NCI-H2171 (cell line): ENCODE measurements around the gene POLR2H.
"Not testable (repeated sequence)": the region's sequence is repeated elsewhere in the genome, so short reads cannot be mapped to it uniquely, and the experiment has no call there.

Experiments
- DNase-seq: peaks from one replicate; lab custom pipeline; 2025; lab: John Stamatoyannopoulos, UW

Gene POLR2H

GRCh38 chr3:184335661-184336546, 25.6 kb upstream of the POLR2H start:
- DNase-seq, result peak; percentile 79

DNA sequence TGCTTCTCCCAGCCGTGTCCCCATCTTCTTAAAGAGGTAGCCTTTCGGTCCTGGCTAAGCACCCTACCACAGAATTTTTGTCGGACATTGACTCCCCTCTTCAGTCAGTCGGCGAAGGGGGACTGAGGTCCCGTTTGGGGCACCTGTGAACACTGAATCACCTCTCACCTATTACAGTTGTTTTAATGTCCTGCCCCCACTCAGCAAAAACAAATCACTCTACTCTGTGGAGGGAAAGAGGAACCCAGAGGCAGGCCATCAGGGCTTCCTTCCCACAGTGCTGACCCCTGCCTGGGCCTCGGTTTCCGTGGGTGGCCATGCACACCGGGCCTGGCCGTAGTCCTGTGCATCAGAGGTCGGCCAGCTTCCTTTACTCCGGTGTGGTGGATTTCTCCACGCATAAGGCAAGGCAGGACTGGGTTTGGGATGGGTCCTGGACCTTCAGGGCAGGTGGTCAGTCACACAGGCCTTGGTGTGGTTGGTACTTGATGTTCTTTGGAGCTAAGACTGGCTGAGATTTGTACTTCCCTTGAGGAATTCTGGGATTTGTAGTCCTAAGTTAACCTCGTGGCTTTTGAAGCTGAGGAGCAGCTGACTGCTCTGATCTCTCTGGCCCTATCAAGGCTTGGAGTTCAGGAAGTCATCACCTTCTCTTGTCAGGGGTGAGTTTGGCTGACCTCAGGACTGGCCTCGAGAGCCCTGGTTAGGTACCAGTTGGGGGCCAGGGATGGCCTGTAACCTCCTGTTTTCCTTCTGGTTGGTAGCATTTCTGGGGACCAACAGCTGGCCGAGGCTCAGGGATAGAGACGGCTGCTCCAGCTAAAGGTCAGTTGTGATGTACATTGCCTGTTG, 24.7 kb upstream of the POLR2H start:
- DNase-seq, result peak; percentile 15

DNA sequence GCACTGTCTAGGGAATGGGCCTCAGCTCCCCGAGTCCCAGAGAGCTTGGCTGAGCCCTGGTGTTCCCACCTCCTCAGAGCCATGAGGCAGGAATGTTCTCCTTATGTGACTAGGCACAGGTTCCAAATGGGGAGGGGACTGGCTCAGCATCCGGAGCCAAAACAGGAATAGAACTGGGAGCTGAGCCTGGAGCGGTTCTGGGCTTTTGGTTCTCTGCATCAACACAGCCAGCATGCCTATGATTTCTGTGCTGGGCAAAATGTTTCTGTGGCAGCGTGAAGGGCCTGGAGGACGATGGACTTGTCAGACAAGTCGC, 24.2 kb upstream of the POLR2H start, which contains the start of gene FAM131A:
TSS of gene FAM131A (plus strand) at position 202 of the 316 bp plus-strand sequence. CDS start at position 233, 31 bp downstream.
- DNase-seq, result no peak

DNA sequence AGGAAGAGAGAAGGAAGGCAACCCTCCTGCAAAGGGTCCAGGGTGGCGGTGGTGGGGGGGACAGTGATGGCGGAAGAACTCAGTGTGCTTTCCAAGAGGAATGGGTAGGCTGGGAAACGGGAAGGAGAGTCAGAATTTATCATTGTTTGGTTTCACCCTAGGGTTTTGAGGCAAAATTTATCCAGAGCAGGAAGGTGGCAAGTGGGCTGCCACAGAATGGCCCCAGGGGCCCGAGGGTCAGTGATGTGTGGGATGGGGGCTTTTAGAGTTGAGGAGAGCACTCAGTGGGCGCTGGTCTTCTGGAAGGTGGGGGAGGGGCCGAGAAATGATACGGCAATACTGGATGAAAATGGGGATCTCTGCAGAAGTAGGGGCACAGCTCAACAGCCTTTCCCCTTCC, 23.5 kb upstream of the POLR2H start:
- no peak for DNase-seq

DNA sequence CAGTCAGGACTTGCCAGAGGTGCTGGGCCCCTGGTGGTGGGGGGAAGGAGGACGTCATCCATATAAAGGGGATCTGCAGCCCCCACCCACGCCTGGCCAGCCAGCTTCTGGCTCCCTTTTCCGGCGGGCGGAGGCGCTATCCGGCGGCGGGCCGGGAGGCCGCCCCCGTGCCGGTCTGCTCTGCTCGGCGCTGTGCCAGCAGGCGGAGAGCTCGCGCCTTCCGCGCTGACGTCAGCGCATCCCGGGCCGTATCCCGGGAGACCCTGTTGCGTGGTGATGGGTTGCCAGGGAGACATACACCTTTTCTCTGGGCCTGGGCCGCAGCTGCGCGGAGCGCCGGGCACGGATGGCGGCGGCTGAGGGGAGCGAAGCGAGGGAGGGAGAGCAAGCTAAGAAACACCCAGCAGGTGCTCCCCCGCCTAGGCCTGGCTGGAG, 23.0 kb upstream of the POLR2H start:
- peak; percentile 96 for DNase-seq

DNA sequence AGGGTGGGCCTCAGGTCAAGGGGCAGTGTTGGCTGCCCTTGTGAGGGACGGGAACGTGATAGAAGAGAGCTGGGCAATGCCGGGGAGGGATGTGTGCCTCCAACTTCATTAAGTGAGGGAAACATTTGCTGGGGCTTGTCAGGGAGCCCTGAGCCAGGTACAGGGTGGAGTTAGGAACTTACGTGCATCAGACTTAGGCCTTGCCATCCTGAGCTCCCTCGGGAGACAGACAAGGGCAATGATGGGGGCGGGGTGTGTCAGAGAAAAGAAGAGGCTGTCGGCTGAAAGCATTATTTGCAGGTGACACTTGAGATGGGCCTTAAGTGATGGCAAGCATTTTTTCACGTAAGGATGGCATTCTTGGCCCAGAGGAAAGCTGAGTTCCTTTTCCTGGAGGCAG, 22.5 kb upstream of the POLR2H start:
- DNase-seq, result peak; percentile 74

GRCh38 chr3:184339451-184340135, 21.9 kb upstream of the POLR2H start:
- DNase-seq, result not testable (repeated sequence)

- no peak for DNase-seq
These were observed 19.6 kb upstream of the POLR2H start for GRCh38 chr3:184341925-184342324.

DNA sequence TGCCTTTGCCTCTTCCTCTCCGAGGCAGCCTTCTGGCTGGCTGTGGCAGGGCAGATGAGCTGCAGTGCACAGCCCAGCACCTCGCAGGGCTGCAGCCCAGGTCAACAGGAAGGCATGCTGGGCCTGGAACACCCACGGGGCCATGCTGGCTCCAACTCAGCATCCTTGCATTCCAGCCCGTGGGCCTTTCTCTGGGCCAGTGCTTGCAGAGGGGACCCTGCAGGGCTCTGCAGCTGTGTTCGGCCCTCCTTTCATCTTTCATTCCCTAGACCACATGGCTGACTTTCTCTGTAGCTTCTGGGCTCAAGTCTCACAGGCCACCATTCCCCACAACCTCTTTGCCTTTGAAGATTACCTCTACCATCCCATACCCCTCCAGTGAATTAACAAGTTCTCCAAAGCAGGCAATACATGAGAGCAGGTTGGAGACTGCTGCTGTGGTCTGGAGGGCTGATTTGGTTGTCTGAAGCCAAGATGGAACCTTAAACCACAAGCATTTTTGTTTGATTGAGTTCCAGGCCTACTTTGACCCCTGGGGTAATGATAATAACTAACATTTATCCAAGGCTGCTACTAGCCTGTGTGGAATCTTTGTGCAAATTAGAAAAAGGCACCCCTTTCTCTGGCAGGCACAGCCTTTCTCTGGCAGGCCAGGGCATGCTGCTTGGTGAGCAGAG, 18.2 kb upstream of the POLR2H start:
- DNase-seq, result no peak

DNA sequence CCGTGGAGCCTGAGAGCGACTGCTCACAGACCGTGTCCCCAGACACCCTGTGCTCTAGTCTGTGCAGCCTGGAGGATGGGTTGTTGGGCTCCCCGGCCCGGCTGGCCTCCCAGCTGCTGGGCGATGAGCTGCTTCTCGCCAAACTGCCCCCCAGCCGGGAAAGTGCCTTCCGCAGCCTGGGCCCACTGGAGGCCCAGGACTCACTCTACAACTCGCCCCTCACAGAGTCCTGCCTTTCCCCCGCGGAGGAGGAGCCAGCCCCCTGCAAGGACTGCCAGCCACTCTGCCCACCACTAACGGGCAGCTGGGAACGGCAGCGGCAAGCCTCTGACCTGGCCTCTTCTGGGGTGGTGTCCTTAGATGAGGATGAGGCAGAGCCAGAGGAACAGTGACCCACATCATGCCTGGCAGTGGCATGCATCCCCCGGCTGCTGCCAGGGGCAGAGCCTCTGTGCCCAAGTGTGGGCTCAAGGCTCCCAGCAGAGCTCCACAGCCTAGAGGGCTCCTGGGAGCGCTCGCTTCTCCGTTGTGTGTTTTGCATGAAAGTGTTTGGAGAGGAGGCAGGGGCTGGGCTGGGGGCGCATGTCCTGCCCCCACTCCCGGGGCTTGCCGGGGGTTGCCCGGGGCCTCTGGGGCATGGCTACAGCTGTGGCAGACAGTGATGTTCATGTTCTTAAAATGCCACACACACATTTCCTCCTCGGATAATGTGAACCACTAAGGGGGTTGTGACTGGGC, 16.8 kb upstream of the POLR2H start:
- DNase-seq, result no peak

GRCh38 chr3:184345317-184346144, 16.0 kb upstream of the POLR2H start:
- peak; percentile 13 for DNase-seq

DNA sequence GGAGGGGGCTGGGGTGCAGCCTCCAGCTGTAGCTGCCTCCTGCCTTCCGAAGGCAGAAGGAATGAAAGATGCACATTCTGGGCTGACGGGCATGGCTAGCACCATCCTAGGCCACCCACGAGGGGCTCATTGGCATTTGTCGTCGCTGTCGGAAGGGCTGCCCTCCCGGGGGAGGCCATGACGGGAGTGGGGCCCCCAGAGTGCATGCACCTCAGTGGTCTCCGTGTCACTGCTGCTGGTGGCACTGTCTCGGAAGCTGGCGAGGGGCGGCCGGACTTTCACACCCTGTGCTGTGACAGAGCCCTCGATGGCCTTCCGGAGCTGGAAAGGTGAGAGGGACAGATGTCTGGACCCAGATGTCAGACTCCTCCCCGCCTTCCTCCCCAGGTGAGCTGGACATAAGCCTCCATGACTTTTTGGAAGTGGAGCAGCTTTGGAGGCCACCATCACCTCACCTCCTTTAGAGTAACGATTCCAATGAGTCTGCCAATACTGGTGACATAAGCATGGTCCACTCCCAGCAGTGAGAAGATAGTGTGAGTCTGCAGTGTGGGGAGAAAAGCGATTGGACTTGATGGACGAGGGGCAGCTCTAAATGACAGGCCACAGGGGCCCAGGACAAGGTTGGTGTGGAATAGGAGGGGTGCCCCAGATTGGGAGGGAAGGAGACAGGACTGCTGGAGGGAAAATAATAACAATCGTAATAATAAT, 14.9 kb upstream of the POLR2H start:
- no peak for DNase-seq

DNA sequence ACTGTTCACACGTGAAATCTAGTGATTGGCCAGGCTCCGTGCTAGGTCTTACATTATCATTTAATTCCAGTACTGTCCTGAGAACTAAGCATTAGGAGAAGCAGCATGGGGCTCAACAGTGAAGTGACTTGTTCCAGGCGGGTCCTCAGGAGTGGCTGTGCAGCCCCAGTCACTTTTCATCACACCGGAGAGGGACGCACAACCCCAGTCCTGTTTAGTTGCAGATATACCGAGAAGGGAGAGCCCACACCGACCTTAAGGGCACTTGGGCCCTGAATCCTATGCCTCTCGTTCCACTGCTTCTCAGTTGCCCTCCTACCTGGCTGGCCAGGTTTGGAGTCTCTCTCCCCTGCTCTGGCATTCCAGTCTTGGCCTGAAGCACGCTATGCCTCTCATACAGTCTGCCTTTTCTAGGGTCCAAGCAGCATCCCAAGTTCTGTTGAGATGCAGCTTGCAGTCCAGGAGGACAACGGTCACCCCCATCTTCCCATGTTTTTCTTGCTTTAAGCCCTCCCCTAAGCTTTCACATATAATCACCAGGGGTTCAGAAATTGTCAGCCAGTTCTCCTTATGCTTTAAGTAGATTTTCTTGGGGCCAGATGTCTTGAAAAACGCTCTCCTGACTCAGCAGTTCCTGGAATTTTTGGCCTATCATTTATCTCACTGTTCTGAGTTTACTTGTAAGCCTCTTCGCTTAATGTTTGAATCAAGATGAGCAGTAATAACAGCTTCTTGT, 14.0 kb upstream of the POLR2H start:
- no peak for DNase-seq

DNA sequence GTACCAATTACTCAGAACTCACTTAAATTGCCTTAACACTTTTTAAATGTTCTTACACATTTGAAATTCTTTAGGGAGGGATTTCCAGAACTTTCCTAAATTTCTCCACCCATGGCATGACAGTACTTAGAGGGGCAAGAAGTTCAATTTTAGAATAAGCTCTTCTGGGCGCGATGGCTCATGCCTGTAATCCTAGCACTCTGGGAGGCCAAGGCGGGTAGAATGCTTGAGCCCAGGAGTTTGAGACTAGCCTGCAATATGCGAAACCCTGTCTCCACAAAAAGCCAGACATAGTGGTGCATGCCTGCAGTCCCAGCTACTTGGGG, 13.5 kb upstream of the POLR2H start:
- no peak for DNase-seq

DNA sequence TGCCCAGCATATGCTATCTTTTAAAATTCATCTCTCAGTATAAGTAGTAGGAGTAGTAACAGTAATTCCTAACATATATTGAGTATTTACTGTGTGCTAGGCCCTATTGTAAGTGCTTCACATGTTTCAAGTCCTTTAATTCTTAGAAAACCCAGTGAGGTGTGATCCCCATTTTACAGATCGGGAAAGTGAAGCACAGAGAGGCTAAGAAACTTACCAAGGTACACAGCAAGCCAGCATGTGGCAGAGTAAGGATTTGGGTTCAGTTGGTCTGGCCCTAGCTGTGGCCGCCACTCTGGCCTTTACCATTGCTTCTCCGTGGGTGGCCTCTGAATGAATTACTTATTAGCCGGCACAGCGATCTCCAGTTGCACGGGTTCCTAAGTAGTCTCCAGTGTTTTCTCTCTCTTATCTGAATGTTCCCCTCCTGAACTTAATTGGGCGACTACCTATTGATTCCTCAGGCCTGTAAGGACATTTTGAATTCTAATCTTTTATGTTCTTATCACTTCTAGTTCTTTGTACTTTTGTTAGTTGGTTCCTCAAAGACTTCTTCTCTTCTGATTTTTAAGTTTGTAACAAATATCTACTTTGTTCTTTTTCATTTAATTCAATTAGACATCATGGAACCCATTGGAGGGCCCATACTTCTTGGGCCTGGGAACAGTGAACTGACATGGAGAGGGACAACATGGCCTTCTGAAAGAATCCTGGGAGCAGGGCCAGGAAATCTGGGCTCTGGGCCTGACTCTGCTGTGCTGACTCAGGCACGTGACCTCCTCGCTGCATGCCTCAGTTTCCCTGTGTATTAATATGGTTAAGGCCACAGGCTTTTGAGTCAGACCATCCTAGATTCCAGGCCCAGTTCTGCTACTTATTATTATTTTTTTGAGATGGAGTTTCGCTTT, 11.7 kb upstream of the POLR2H start:
- no peak for DNase-seq

- DNase-seq, result no peak
These were observed 10.9 kb upstream of the POLR2H start for GRCh38 chr3:184350618-184351017.

- DNase-seq, result no peak
These were observed 9.9 kb upstream of the POLR2H start for GRCh38 chr3:184351511-184352148.
